Stimulated activated CD4-positive, alpha-beta T cell treated with anti-CD3 and anti-CD28 coated beads, Interleukin-2, amount 100 ng/mL, for 24 hours (primary cell): ENCODE data around the gene BAD.
"Not testable (repeated sequence)": the region's sequence is repeated elsewhere in the genome, so short reads cannot be mapped to it uniquely, and the experiment has no call there.

Experiments used
- DNase-seq, 2 donors: peaks; one replicate each; pipeline ENCODE4 v3.0.0-alpha.2; 2020

BAD gene

GRCh38 chr11:64284048-64284961, at the start of gene BAD:
Gene BAD, minus strand, starts transcription at chr11:64284665. Its CDS starts 297 bp downstream, at chr11:64284368.
- peak; percentile 94 to 95 for DNase-seq

- DNase-seq = no peak
These were observed 49.1 kb upstream of the BAD start for GRCh38 chr11:64333556-64333955.

- DNase-seq = peak; percentile 68 to 82
These were observed 47.3 kb upstream of the BAD start for GRCh38 chr11:64331569-64332371.

- no peak for DNase-seq
These were observed 46.4 kb upstream of the BAD start for GRCh38 chr11:64330888-64331287.

GRCh38 chr11:64327993-64328392, 43.5 kb upstream of the BAD start:
- no peak for DNase-seq

GRCh38 chr11:64327375-64327774, 42.9 kb upstream of the BAD start:
- DNase-seq = no peak

GRCh38 chr11:64324692-64325469, 40.4 kb upstream of the BAD start:
- no peak for DNase-seq

GRCh38 chr11:64323984-64324383, 39.5 kb upstream of the BAD start:
- not testable (repeated sequence) for DNase-seq

- no peak for DNase-seq
These were observed 38.9 kb upstream of the BAD start for GRCh38 chr11:64323373-64323772.

- no peak for DNase-seq
These were observed 38.4 kb upstream of the BAD start for GRCh38 chr11:64322925-64323260.

- no peak for DNase-seq
These were observed 37.1 kb upstream of the BAD start for GRCh38 chr11:64321533-64321932.

- DNase-seq = no peak
These were observed 36.6 kb upstream of the BAD start for GRCh38 chr11:64321026-64321425.

- DNase-seq = no peak
These were observed 36.1 kb upstream of the BAD start for GRCh38 chr11:64320556-64320955.

GRCh38 chr11:64318766-64319761, 34.6 kb upstream of the BAD start:
- no peak for DNase-seq

- DNase-seq = peak; percentile 93 to 95
These were observed 33.7 kb upstream of the BAD start, which contains the start of gene PRDX5 for GRCh38 chr11:64317961-64318765. Gene PRDX5, plus strand, starts transcription at chr11:64318121. Its CDS starts 95 bp downstream, at chr11:64318216.

- DNase-seq = peak; percentile 95
These were observed 33.0 kb upstream of the BAD start, which contains the start of gene TRMT112 for GRCh38 chr11:64317325-64317960. Gene TRMT112, minus strand, starts transcription at chr11:64317559. Its CDS starts 33 bp downstream, at chr11:64317526.

- peak; percentile 40 to 46 for DNase-seq
These were observed 32.3 kb upstream of the BAD start for GRCh38 chr11:64316672-64317324.

GRCh38 chr11:64315667-64316526, 31.4 kb upstream of the BAD start:
- not testable (repeated sequence) for DNase-seq
